ENCODE measurements around the gene NUP210L. TPM values are rescaled to one million over a fixed set of nuclear protein-coding genes. Genes with fewer than 3 reads are reported as not detected.

NUP210L gene
- not detected for polyA plus RNA-seq (2013, experiment 1 of 2; ENCODE audit: insufficient read length)
- not detected for polyA plus RNA-seq (2013, experiment 2 of 2; ENCODE audit: insufficient read length)

- DNase-seq = peak; percentile 76
Observed at GRCh38 chr1:154154534-154155191, at the start of gene NUP210L. NUP210L (minus strand) TSS chr1:154155073.

DNA sequence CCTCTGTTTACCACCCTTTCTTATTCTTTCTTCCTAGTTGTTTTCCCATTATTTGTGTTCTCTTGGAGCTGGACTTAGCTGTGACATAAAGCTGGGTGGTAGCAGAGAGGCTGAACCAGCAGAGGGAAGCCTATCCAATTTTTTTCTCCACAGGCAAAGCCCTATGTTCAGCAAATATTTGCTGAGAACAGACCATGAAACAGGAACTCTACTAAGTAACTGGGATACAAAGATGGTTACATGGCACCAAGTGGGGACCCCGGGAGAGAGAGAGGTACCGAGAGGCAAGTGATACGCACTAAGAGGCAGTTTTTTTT is 44.6 kb upstream of the NUP210L start:
- no peak for DNase-seq

GRCh38 chr1:154198756-154199562 is 44.1 kb upstream of the NUP210L start:
- DNase-seq = peak; percentile 60

DNA sequence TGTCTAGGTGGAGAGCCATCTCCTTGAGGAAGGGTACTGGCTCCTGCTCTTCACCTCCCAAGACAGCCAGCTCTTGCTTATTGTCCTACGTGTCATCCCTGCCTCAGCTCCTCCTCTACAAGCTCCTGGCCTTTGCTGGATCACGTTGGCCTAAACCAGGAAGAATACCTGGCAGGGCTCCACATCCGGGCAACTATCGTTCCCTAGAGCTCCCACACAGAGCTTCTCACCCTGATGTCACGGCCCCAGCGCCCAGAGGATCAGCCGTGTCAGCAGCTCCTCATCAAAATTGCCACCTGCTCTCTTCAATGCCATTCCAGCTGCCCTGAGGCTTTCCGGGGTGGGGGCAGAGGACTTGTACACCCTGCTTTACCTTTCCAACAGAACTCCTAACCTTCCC is 38.9 kb upstream of the NUP210L start:
- DNase-seq = no peak

GRCh38 chr1:154192476-154192875 is 37.6 kb upstream of the NUP210L start:
- no peak for DNase-seq

DNA sequence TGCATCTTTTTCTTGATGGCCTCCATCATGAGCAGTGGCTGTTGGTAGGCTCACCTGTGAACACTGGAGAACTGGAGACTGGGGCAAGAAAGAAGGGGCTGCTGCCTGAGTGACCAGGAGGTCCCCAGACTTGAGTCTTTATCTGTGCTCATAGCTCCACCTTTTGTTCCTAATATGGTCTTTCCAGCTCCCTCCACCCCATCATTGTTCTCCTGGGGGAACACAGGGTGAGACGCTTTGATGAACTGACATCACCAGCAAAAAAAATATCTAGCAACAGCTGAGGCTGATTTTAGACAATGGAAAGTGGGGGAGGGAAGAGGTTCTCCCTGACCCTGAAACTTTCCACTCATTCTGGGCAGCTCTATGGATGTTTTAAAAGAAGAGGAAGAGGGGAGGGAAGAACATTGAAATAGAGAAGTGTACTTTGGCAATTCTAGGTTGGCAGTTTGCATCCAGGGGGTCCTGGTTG is 37.2 kb upstream of the NUP210L start, which contains the start of gene TPM3:
TSS of gene TPM3 (minus strand) at position 111 of the 472 bp plus-strand sequence. CDS start at position 29, 82 bp downstream.
- no peak for DNase-seq

DNA sequence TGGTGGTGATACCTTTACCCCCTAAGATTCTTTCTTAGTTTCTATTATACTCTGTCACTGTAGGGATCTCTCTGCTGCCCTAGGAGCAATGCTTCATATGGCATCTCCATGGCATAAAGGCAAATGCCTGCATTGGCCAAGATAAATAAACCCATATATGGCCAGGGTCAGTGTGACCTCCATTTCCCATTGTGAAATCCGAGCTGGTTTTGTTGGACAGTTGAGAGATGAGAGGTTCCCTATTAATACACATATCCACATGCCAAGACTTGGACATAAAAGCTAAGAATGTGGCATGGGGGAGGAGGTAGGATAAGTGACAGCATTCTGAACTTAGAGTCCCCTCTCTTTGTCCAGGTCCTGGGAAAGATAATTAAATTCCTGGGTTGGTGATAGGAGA is 35.7 kb upstream of the NUP210L start:
- DNase-seq = no peak

DNA sequence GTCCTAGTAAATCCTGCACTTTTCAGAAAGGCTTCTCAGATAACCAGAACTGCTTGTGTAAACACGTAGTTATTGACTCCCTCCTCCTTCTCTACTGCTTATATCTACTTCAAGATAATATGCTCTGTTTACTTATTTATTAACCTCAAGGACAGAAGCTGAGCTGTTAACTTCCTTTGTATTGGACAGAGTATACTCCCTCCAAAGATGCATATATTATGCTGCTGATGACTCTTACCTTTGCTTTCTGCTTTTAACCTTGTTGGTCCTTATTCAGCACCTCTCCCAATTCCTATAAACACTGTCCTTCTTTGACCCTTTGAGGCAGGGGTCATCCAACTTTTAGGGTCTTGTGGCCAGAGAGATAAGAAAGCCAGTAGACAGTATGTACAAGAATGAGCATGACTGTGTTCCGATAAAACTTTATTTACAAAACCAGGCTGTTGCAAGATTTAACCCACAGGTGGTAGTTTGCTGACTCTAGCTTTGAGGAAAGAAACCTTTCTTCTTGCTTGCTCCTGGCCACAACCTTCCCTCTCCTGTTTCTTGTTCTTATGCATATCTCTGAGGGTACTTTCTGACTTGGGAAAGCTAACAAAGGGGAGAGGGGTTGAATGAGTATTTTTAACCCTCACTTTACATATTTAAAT is 32.1 kb upstream of the NUP210L start:
- DNase-seq = no peak

GRCh38 chr1:154186177-154186576 is 31.3 kb upstream of the NUP210L start:
- DNase-seq = peak; percentile 24

DNA sequence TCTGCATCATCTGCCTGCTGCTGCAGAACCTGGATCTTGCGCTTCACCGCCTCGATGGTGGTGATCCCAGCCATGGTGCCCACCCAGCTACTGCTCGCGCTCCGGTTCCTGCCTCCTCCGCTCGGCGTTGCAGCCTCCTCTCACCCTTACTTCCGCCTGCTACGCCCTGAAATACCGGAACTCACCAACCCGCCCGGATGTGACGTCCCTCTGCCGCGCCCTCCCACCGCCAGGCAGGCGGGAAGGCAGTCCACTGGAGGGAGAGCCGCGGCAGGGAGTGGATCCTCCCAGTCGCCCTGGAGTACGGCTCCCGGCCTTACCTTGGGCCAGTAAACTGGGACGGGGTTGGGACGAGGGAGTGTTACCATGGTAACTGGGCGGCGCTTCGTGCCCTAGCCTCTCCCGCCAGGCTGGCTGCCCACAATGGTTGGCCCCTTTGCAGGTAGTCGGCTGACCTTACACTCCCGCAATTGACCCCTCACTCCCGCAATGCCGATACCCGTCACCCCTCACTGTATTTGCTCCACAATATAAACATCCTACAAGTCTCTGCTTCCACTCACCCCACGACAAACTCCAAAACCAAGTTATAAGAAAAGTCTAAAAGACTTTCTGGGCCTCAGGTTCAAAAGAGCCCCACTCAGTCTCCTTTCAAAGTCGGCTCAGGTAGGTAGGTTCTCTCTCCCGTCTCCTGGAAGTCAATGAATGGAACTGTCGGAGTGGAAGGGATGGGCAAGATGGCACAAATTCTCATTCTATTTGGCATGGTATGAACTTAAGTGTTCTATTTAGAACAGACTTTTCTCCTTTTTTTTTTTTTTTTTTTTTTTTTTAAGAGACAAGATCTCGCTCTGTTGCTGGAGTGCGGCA is 28.4 kb upstream of the NUP210L start:
- peak; percentile 97 for DNase-seq

GRCh38 chr1:154182344-154183045 is 27.6 kb upstream of the NUP210L start:
- peak; percentile 67 for DNase-seq

DNA sequence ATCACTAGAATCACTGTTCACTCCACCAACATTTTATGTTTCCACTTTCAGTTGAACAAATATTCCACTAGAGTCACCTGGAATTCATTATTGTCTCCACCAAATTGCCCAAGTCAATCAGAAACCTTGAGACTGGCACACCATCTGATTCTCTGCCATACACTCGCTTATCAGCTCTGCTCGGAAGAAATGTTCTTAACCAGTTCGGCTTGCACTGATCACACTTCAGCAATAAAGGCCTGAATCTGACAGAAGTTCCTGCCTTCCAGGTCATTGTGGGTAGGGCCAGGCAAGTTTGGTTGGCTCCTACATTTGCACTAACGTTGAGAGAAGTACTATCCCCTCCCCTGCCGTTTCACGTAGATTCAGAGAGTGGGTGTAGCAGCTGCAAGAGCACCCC is 27.1 kb upstream of the NUP210L start:
- DNase-seq = no peak

GRCh38 chr1:154179946-154180687 is 25.2 kb upstream of the NUP210L start:
- DNase-seq = no peak

DNA sequence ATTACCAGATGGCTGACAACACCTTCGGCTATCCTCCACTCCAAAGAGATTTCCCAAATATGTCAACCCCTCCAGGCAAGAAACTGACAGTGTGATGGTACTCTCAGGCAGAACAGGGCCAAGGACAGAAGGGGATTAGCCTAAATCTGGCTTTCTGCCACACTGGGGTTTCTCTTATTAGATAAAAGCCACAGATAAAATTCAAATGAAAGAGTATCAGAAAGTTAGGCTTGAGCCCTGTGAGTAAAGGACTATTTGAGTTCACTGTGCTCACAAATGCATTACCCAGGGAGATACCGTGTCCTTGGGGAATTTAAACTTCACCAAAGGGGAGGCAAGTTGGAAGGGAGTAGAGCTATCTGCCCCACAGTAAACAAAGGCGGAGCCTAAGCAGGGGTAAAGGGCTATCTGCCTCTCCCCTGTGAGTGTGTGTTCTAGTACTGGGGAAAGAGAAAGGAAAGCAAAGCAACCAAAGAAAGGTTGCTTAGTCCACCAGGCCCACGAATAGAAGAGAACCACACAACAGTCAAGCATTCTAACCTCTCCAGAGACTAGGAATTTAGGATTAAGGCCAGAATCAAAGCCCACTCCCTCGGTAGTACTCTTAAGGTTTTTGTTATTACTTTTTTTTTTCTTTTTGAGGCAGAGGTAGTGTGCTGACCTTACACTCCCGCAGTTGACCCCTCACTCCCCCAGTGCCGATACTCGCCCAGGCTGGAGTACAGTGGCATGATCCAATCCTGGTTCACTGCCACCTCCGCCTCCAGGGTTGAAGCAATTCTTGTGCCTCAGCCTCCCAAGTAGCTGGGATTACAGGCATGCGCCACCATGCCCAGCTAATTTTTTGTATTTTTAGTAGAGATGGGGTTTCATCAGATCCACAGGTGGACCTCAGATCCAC is 24.3 kb upstream of the NUP210L start:
- DNase-seq = no peak

- no peak for DNase-seq
Observed at GRCh38 chr1:154178013-154178412, 23.1 kb upstream of the NUP210L start.

DNA sequence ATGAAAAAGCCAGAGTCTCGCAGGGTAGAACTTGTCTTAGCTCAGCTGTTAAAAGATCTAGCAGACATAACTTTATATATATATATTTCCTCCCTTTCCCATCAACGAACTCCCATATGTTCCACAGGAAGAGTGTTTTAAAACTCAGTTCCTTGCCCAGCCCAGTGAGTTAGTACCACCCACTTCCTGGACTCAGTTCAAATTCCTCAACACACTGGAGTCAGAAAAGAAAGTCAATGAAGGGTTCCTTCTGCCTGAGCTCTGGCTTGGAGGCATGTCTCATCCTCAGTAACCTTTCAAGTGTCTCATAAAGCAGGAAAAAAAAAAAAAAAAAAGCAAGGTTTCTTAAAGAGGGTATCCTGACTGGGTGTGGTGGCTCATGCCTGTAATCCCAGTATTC is 21.5 kb upstream of the NUP210L start:
- DNase-seq = peak; percentile 80

DNA sequence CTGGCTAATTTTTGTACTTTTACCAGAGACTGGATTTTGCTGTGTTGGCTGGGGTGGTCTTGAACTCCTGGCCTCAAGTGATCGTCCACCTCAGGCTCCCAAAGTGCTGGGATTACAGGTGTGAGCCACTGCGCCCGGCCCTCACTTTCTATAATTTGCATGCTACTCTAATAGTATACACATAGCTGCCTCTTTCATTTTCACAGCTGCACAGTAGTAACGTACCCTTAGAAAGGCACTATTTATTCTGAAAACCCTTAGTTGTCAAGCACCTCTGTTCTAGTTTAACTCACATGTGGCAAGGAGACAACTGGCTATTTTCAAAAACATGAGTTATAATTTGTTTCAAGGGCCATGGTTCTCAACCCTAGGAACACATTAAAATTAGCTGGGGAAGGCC is 19.8 kb upstream of the NUP210L start:
- no peak for DNase-seq

DNA sequence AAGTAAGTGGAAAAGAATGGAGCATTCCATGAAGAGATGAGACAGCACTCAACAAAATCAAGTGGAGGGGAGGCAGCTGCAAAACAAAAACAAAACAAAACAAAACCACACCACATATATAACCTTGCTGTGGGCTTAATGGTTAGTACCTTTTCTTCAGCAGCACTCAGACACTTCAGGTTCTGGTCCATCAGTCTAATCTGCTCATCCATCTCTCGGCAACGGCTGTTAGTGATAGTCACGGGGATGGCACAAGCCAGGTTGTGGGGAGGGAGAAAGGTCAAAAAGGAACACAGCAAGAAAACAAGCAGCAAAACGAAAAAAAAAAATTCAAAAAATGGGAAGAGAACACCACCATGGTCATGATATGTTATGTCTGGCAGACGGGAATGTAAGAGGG is 17.0 kb upstream of the NUP210L start:
- no peak for DNase-seq

DNA sequence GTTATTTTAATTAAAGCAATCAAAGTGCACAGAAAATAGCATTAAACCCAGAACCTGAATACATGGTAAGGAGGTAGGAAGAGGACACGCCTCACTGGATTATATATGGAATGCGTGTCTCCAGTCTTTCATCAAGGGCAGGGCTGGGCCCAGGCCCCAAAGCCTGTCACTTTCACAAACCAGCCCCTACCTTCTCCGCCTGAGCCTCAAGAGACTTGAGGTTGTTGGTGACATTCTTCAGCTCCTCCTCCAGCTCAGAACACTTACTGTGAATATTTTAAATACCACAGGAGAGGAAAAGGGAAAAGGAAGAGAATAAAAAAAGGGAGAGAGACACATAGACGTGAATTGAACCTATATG is 16.3 kb upstream of the NUP210L start:
- DNase-seq = no peak
